Liver (tissue), 9 donors: ENCODE measurements around the gene RCE1. TPM values are rescaled to one million over a fixed set of nuclear protein-coding genes. Genes with fewer than 3 reads are reported as not detected.

Experiments
- DNase-seq: peaks from one replicate; pipeline ENCODE4 v3.0.0-alpha.2; 2017; ENCODE audit warnings: low spot score
- H3K27ac ChIP-seq, 2 donors: one replicate each; pipeline ENCODE4 v1.7.0; 2013; ENCODE audit warnings: inconsistent platforms in 2 of 2, low read length in 2 of 2, control low read depth in 1 of 2, low read depth in 1 of 2, mild to moderate bottlenecking in 1 of 2
- H3K27me3 ChIP-seq, 4 donors: one replicate each; pipeline versions ENCODE4 v1.6.1 to v1.7.0; 2013; ENCODE audit warnings: low read length in 3 of 4, inconsistent platforms in 1 of 4, mild to moderate bottlenecking in 1 of 4, moderate library complexity in 1 of 4; ENCODE audit not compliant: control insufficient read depth in 4 of 4, insufficient read depth in 4 of 4
- H3K36me3 ChIP-seq, 4 donors: one replicate each; pipeline versions ENCODE4 v1.6.1 to v1.7.0; 2013; ENCODE audit warnings: low read length in 3 of 4, mild to moderate bottlenecking in 3 of 4, low read depth in 1 of 4, moderate library complexity in 1 of 4; ENCODE audit not compliant: control insufficient read depth in 4 of 4, insufficient read depth in 3 of 4
- H3K4me1 ChIP-seq, 4 donors: one replicate each; pipeline versions ENCODE4 v1.6.1 to v1.7.0; 2013; ENCODE audit warnings: low read length in 3 of 4, mild to moderate bottlenecking in 3 of 4, moderate library complexity in 1 of 4; ENCODE audit not compliant: control insufficient read depth in 4 of 4, insufficient read depth in 4 of 4
- H3K4me3 ChIP-seq, 3 donors: one replicate each; pipeline versions ENCODE4 v1.6.1 to v1.7.0; 2013; ENCODE audit warnings: low read length in 3 of 3, control low read depth in 1 of 3, low read depth in 1 of 3, mild to moderate bottlenecking in 1 of 3
- H3K9ac ChIP-seq, 2 donors: one replicate each; pipeline ENCODE4 v1.7.0; 2013; ENCODE audit warnings: low read length in 2 of 2, mild to moderate bottlenecking in 2 of 2, moderate library complexity in 2 of 2, control low read depth in 1 of 2, low read depth in 1 of 2
- H3K9me3 ChIP-seq, 4 donors: one replicate each; pipeline versions ENCODE4 v1.6.1 to v1.7.0; 2013; ENCODE audit warnings: low read length in 3 of 4; ENCODE audit not compliant: control insufficient read depth in 4 of 4
- ATF3 ChIP-seq: IDR thresholded peaks from 2 replicates; pipeline ENCODE4 v1.6.1; 2016; ENCODE audit warnings: antibody characterized with exemption
- CTCF ChIP-seq: fragments of 150-350 bp; IDR thresholded peaks from 2 replicates; pipeline ENCODE4 v1.5.1; 2017; ENCODE audit warnings: improper control_type of control experiment, low read depth, low read length; ENCODE audit not compliant: missing input control
- EGR1 ChIP-seq, 2 donors: IDR thresholded peaks; 2 replicates each; pipeline ENCODE4 v1.6.1; 2016 to 2018; ENCODE audit warnings: antibody characterized with exemption in 2 of 2, low read depth in 2 of 2
- FOXA1 ChIP-seq: IDR thresholded peaks from 2 replicates; pipeline ENCODE4 v1.6.1; 2016; ENCODE audit warnings: antibody characterized with exemption
- FOXA2 ChIP-seq: IDR thresholded peaks from 2 replicates; pipeline ENCODE4 v1.6.1; 2016; ENCODE audit warnings: antibody characterized with exemption
- GABPA ChIP-seq, 2 donors: IDR thresholded peaks in 1 of 2; conservative IDR thresholded peaks in 1 of 2; 2 replicates each; pipeline ENCODE4 v1.6.1; 2016; ENCODE audit warnings: antibody characterized with exemption in 2 of 2, mild to moderate bottlenecking in 1 of 2, moderate library complexity in 1 of 2
- HNF4G ChIP-seq: IDR thresholded peaks from 2 replicates; pipeline ENCODE4 v1.6.1; 2016; ENCODE audit warnings: antibody characterized with exemption
- JUND ChIP-seq, 2 donors: IDR thresholded peaks; 2 replicates each; pipeline ENCODE4 v1.6.1; 2016; ENCODE audit warnings: antibody characterized with exemption in 2 of 2
- MAX ChIP-seq: IDR thresholded peaks from 2 replicates; pipeline ENCODE4 v1.6.1; 2016; ENCODE audit warnings: antibody characterized with exemption
- NR2F2 ChIP-seq: IDR thresholded peaks from 2 replicates; pipeline ENCODE4 v1.6.1; 2016; ENCODE audit warnings: antibody characterized with exemption
- RAD21 ChIP-seq, 2 donors: IDR thresholded peaks; 2 replicates each; pipeline ENCODE4 v1.6.1; 2016; ENCODE audit warnings: antibody characterized with exemption in 2 of 2, mild to moderate bottlenecking in 2 of 2
- RXRA ChIP-seq, 2 donors: IDR thresholded peaks; 2 replicates each; pipeline ENCODE4 v1.6.1; 2017 to 2018; ENCODE audit warnings: antibody characterized with exemption in 2 of 2, mild to moderate bottlenecking in 1 of 2
- SP1 ChIP-seq: IDR thresholded peaks from 2 replicates; pipeline ENCODE4 v1.6.1; 2018; ENCODE audit warnings: antibody characterized with exemption, mild to moderate bottlenecking
- TAF1 ChIP-seq: conservative IDR thresholded peaks from 2 replicates; pipeline ENCODE4 v1.6.1; 2016; ENCODE audit warnings: antibody characterized with exemption, mild to moderate bottlenecking
- YY1 ChIP-seq: IDR thresholded peaks from 2 replicates; pipeline ENCODE4 v1.6.1; 2016; ENCODE audit warnings: antibody characterized with exemption, mild to moderate bottlenecking
- ZBTB33 ChIP-seq: IDR thresholded peaks from 2 replicates; pipeline ENCODE4 v1.6.1; 2016; ENCODE audit warnings: antibody characterized with exemption
- WGBS: extraction: QIAGEN DNeasy Blood & Tissue Kit; methylation state at CpG from one replicate; pipeline ENCODE4 v1.1.7; 2013; 5-methylcytosine and 5-hydroxymethylcytosine counted together
- polyA plus RNA-seq, 2 donors: library from polyadenylated mRNA; stranded (reverse) in 1 of 2; unstranded in 1 of 2; fragments of 200-250 nt in 1 of 2; fragments of >200 nt in 1 of 2; fragmentation: Nextera tagmentation in 1 of 2; extraction: Ambion mirVana in 1 of 2; gene quantifications; one replicate each; pipeline versions ENCODE4 v1.2.1 to v1.2.3, GENCODE V29; 2013 to 2015
- total RNA-seq, 2 donors: library from RNA; depleted of rRNA; stranded (reverse); fragments of >200 nt; gene quantifications; one replicate each; pipeline ENCODE4 v1.2.3, GENCODE V29; 2014
- TF ChIP-seq, protein P1 (sequence below): IDR thresholded peaks from 2 replicates; pipeline ENCODE4 v1.6.1; 2016; ENCODE audit warnings: antibody characterized with exemption, mild to moderate bottlenecking
- donor health status: healthy.
- donor health status: healthy.
- donor health status: healthy.
- donor health status: healthy.
- donor health status: healthy.

RCE1 gene
- total and polyA plus RNA-seq, 4 donors = 2.9 to 7.7 (median 3.2) TPM

GRCh38 chr11:66868726-66869566 lies 25.7 kb downstream of the RCE1 start:
- peaks cover 12 to 42% (median 34%) of the 10 kb centered on the region in 4 donors for H3K36me3 ChIP-seq
- peak; percentile 73 for DNase-seq
- H3K27ac ChIP-seq = no peak overlapping the region
- H3K4me3 ChIP-seq = no peak overlapping the region
- no peaks in the 10 kb centered on the region for H3K9me3 ChIP-seq
- peaks cover 0 to 9% (median 2%) of the 10 kb centered on the region in 4 donors for H3K4me1 ChIP-seq
- TF ChIP-seq CTCF (peak; percentile 21), RAD21 (IDR thresholded peaks at IDR 0.05) (peak in 1 of 2 donors; percentile 65), FOXA2 (no peak), NR2F2 (no peak), FOXA1 (no peak), ZBTB33 (no peak), GABPA (IDR thresholded peaks at IDR 0.05 in 1 of 2, conservative IDR thresholded peaks at IDR 0.05 in 1 of 2) (no peak), YY1 (no peak), HNF4G (no peak), RXRA (IDR thresholded peaks at IDR 0.05) (no peak), TAF1 (no peak)
- TF ChIP-seq, protein P1, sequence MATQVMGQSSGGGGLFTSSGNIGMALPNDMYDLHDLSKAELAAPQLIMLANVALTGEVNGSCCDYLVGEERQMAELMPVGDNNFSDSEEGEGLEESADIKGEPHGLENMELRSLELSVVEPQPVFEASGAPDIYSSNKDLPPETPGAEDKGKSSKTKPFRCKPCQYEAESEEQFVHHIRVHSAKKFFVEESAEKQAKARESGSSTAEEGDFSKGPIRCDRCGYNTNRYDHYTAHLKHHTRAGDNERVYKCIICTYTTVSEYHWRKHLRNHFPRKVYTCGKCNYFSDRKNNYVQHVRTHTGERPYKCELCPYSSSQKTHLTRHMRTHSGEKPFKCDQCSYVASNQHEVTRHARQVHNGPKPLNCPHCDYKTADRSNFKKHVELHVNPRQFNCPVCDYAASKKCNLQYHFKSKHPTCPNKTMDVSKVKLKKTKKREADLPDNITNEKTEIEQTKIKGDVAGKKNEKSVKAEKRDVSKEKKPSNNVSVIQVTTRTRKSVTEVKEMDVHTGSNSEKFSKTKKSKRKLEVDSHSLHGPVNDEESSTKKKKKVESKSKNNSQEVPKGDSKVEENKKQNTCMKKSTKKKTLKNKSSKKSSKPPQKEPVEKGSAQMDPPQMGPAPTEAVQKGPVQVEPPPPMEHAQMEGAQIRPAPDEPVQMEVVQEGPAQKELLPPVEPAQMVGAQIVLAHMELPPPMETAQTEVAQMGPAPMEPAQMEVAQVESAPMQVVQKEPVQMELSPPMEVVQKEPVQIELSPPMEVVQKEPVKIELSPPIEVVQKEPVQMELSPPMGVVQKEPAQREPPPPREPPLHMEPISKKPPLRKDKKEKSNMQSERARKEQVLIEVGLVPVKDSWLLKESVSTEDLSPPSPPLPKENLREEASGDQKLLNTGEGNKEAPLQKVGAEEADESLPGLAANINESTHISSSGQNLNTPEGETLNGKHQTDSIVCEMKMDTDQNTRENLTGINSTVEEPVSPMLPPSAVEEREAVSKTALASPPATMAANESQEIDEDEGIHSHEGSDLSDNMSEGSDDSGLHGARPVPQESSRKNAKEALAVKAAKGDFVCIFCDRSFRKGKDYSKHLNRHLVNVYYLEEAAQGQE = no peak
- 72% methylated on average over 27 of the region's 27 CpGs for WGBS
- H3K27me3 ChIP-seq = no peaks in the 10 kb centered on the region
- no peak overlapping the region for H3K9ac ChIP-seq

DNA sequence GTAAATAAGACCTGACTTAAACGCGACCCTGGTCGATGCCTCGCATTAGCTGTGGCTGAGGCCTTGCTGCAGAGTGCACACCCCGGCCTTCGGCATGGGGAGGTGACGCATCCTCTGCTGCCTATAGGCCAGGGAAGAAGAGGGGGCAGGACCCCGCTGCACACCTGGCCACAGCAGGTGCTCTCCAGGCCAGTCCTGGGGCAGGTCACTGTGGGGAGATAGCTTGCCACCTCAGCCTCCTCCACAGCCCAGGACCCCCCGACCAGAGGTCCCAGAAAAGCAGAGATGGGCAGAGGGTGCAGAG lies 26.3 kb downstream of the RCE1 start:
- no peaks in the 10 kb centered on the region for H3K27me3 ChIP-seq
- no peak overlapping the region for H3K27ac ChIP-seq
- no peaks in the 10 kb centered on the region for H3K9me3 ChIP-seq
- peaks cover 12 to 42% (median 31%) of the 10 kb centered on the region in 4 donors for H3K36me3 ChIP-seq
- no peak overlapping the region for H3K9ac ChIP-seq
- 96% methylated on average over 9 of the region's 9 CpGs for WGBS
- DNase-seq = no peak
- H3K4me1 ChIP-seq = peaks cover 0 to 9% (median 2%) of the 10 kb centered on the region in 4 donors
- no peak overlapping the region for H3K4me3 ChIP-seq
- TF ChIP-seq FOXA2 = no peak
- TF ChIP-seq CTCF = no peak
- TF ChIP-seq SP1 = no peak
- no peak for TF ChIP-seq MAX
- no peak for TF ChIP-seq RXRA (IDR thresholded peaks at IDR 0.05)
- no peak for TF ChIP-seq ATF3
- TF ChIP-seq JUND (IDR thresholded peaks at IDR 0.05) = no peak
- TF ChIP-seq TAF1 = no peak
- no peak for TF ChIP-seq EGR1 (IDR thresholded peaks at IDR 0.05; ENCODE audit: low read depth in 2 of 2)
- TF ChIP-seq NR2F2 = no peak
- TF ChIP-seq YY1 = no peak
- TF ChIP-seq GABPA (IDR thresholded peaks at IDR 0.05 in 1 of 2, conservative IDR thresholded peaks at IDR 0.05 in 1 of 2) = no peak
- TF ChIP-seq, protein P1 = no peak
